SK-N-SH (cell line): ENCODE measurements around the gene UQCR11. TPM values are rescaled to one million over a fixed set of nuclear protein-coding genes. Genes with fewer than 3 reads are reported as not detected.

Source experiments
- CTCF ChIA-PET: fragments of 300-600, 350-600 bp; formaldehyde crosslinking; extraction: SDS; loops from one replicate; lab custom pipeline; 2021; lab: Yijun Ruan, JAX
- POLR2A ChIA-PET: fragments of 350-600 bp; sonication (Branson Sonifier 250); formaldehyde crosslinking; extraction: SDS; loops from one replicate; lab custom pipeline; 2020; ENCODE audit warnings: antibody characterized with exemption, inconsistent platforms; lab: Yijun Ruan, JAX
- DNase-seq: peaks from one replicate; pipeline ENCODE4 v3.0.0; 2012
- H2AFZ ChIP-seq: fragments of 200-600 bp; sonication (generic); 2 replicates; pipeline ENCODE4 v1.8.1; 2016; ENCODE audit warnings: antibody characterized with exemption, mild to moderate bottlenecking, low read depth
- H3F3A ChIP-seq: fragments of 200-600 bp; sonication (generic); replicated peaks from 2 replicates; pipeline ENCODE3; 2016; ENCODE audit warnings: antibody characterized with exemption, mild to moderate bottlenecking; ENCODE audit not compliant: insufficient read depth
- H3K27ac ChIP-seq, 2 experiments: fragments of 200-500 bp in 1 of 2; fragments of 200-600 bp in 1 of 2; sonication (Bioruptor generic) in 1 of 2; sonication (generic), shearing (Covaris generic) in 1 of 2; 2 replicates each; pipeline versions ENCODE4 v1.5.1 to v1.6.1; 2014 to 2016; ENCODE audit warnings: low read depth in 2 of 2, inconsistent platforms in 1 of 2, low read length in 1 of 2, mild to moderate bottlenecking in 1 of 2, mixed read lengths in 1 of 2
- H3K27me3 ChIP-seq: fragments of 200-600 bp; sonication (generic), shearing (Covaris generic); 2 replicates; pipeline ENCODE4 v1.6.1; 2016; ENCODE audit warnings: mixed run types; ENCODE audit not compliant: insufficient read depth
- H3K36me3 ChIP-seq, 2 experiments: fragments of 200-500 bp in 1 of 2; fragments of 200-600 bp in 1 of 2; sonication (Bioruptor generic) in 1 of 2; sonication (generic) in 1 of 2; replicated peaks in 1 of 2; 2 replicates each; pipeline versions ENCODE3 to v1.5.1; 2014 to 2016; ENCODE audit warnings: low read length in 1 of 2, mild to moderate bottlenecking in 1 of 2; ENCODE audit not compliant: insufficient read depth in 2 of 2, control insufficient read depth in 1 of 2
- H3K4me1 ChIP-seq, 2 experiments: fragments of 200-500 bp in 1 of 2; fragments of 200-600 bp in 1 of 2; sonication (Bioruptor generic) in 1 of 2; sonication (generic), shearing (Covaris generic) in 1 of 2; 2 replicates each; pipeline versions ENCODE4 v1.5.1 to v1.6.1; 2014 to 2016; ENCODE audit warnings: low read depth in 1 of 2, low read length in 1 of 2, mixed run types in 1 of 2; ENCODE audit not compliant: insufficient read depth in 2 of 2, control insufficient read depth in 1 of 2
- H3K4me2 ChIP-seq: fragments of 200-600 bp; sonication (generic), shearing (Covaris generic); 2 replicates; pipeline ENCODE4 v1.6.1; 2017; ENCODE audit warnings: mixed run types
- H3K4me3 ChIP-seq, 2 experiments: fragments of 200-500 bp in 1 of 2; fragments of 200-600 bp in 1 of 2; sonication (Bioruptor generic) in 1 of 2; sonication (generic), shearing (Covaris generic) in 1 of 2; 2 replicates each; pipeline versions ENCODE4 v1.5.1 to v1.8.1; 2014 to 2016; ENCODE audit warnings: low read depth in 2 of 2, inconsistent platforms in 1 of 2, low read length in 1 of 2, mild to moderate bottlenecking in 1 of 2, mixed read lengths in 1 of 2, moderate library complexity in 1 of 2
- H3K79me2 ChIP-seq: fragments of 200-600 bp; sonication (generic); 2 replicates; pipeline ENCODE4 v1.8.1; 2017; ENCODE audit warnings: mild to moderate bottlenecking; ENCODE audit not compliant: insufficient read depth
- H3K9ac ChIP-seq: fragments of 200-600 bp; sonication (generic); 2 replicates; pipeline ENCODE4 v1.6.1; 2017; ENCODE audit warnings: mixed run types
- H3K9me2 ChIP-seq: fragments of 200-600 bp; sonication (generic); 2 replicates; pipeline ENCODE4 v1.6.1; 2017; ENCODE audit warnings: mixed run types
- H3K9me3 ChIP-seq: fragments of 200-600 bp; sonication (generic); 2 replicates; pipeline ENCODE4 v1.6.1; 2017; ENCODE audit warnings: mixed run types, mild to moderate bottlenecking, moderate library complexity
- H4K20me1 ChIP-seq: fragments of 200-600 bp; sonication (generic); 2 replicates; pipeline ENCODE4 v1.6.1; 2017; ENCODE audit warnings: mild to moderate bottlenecking, mixed run types; ENCODE audit not compliant: insufficient read depth
- EP300 ChIP-seq, 2 experiments: IDR thresholded peaks; 2 replicates each; pipeline versions ENCODE4 v1.4.0 to v1.6.1; 2012; ENCODE audit warnings: borderline replicate concordance in 1 of 2, low read depth in 1 of 2, low read length in 1 of 2
- JUND ChIP-seq: IDR thresholded peaks from 2 replicates; pipeline ENCODE4 v1.4.0; 2012
- MXI1 ChIP-seq: IDR thresholded peaks from 2 replicates; pipeline ENCODE4 v1.6.1; 2012; ENCODE audit warnings: mild to moderate bottlenecking, low read depth, low read length, improper control_type of control experiment
- NFIC ChIP-seq: IDR thresholded peaks from 2 replicates; pipeline ENCODE4 v1.4.0; 2012; ENCODE audit warnings: borderline replicate concordance
- NRF1 ChIP-seq: IDR thresholded peaks from 2 replicates; pipeline ENCODE4 v1.6.1; 2012; ENCODE audit warnings: low read depth, mild to moderate bottlenecking, low read length
- POLR2AphosphoS5 ChIP-seq: IDR thresholded peaks from 2 replicates; pipeline ENCODE4 v1.6.1; 2012; ENCODE audit warnings: low read depth, low read length
- RAD21 ChIP-seq: IDR thresholded peaks from 2 replicates; pipeline ENCODE4 v1.6.1; 2012; ENCODE audit warnings: mild to moderate bottlenecking, low read length
- RFX5 ChIP-seq: IDR thresholded peaks from 2 replicates; pipeline ENCODE4 v1.6.1; 2012; ENCODE audit warnings: mild to moderate bottlenecking, improper control_type of control experiment, low read length
- RXRA ChIP-seq: IDR thresholded peaks from 2 replicates; pipeline ENCODE4 v1.4.0; 2012; ENCODE audit warnings: low read depth, mild to moderate bottlenecking, borderline replicate concordance
- SIN3A ChIP-seq: IDR thresholded peaks from 2 replicates; pipeline ENCODE4 v1.6.1; 2012; ENCODE audit warnings: low read depth, mild to moderate bottlenecking, low read length, moderate library complexity, borderline replicate concordance
- SMC3 ChIP-seq: IDR thresholded peaks from 2 replicates; pipeline ENCODE4 v1.6.1; 2012; ENCODE audit warnings: low read depth, low read length, improper control_type of control experiment
- TCF12 ChIP-seq: IDR thresholded peaks from 2 replicates; pipeline ENCODE4 v1.4.0; 2012
- TEAD4 ChIP-seq: IDR thresholded peaks from 2 replicates; pipeline ENCODE4 v1.4.0; 2012; ENCODE audit warnings: mild to moderate bottlenecking, borderline replicate concordance; ENCODE audit not compliant: insufficient read depth
- WGBS: methylation state at CpG from one replicate; pipeline ENCODE4 v1.1.6; 2017; ENCODE audit warnings: low lambda C conversion rate; 5-methylcytosine and 5-hydroxymethylcytosine counted together
- polyA plus RNA-seq, 3 experiments: library from polyadenylated mRNA; depleted of rRNA; stranded (reverse); fragments of >200 nt; gene quantifications; 2 replicates each; pipeline ENCODE4 v1.2.3, GENCODE V29; 2012
- TF ChIP-seq, protein P1 (sequence below): fragments of 150-350 bp; IDR thresholded peaks from 2 replicates; pipeline ENCODE4 v1.6.1; 2017; ENCODE audit warnings: antibody characterized with exemption, low read length, low read depth, borderline replicate concordance
- TF ChIP-seq, protein P2 (sequence below): IDR thresholded peaks from 2 replicates; pipeline ENCODE4 v1.4.0; 2012; ENCODE audit warnings: low read depth, borderline replicate concordance
- TF ChIP-seq, protein P3 (sequence below): IDR thresholded peaks from 2 replicates; pipeline ENCODE4; 2012
- TF ChIP-seq, protein P4 (sequence below): fragments of 150-350 bp; IDR thresholded peaks from 2 replicates; pipeline ENCODE4 v1.6.1; 2016; ENCODE audit warnings: mild to moderate bottlenecking, low read depth, low read length
- TF ChIP-seq, protein P5 (sequence below): IDR thresholded peaks from 2 replicates; pipeline ENCODE4 v1.6.1; 2012; ENCODE audit warnings: mild to moderate bottlenecking, low read depth, low read length, moderate library complexity

UQCR11 gene
- polyA plus RNA-seq, 1 of the 3 experiments (the other 2 are of a cell fraction) = 372 TPM

DNA sequence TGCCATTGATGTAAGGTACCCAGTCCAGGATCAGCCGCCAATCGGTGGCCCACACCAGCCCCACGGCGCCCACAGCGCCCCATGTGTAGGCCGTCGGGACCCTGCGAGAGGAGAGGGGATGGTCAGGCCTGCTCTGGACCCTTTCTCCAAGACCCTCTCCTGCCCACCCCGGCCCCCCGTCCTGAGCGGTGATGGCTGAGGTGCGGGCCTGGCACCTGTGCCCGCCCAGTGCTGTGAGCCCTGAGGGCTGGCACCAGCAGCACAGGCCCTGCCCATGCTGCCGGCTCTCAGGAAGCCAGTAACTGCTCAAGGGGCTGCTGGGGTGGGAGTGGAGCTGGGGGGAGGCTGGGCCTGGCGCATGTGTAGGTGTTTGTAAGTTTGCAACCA, 5.8 kb downstream of the UQCR11 start:
- no CpG with 5 or more reads among the region's 15 CpGs for WGBS
- POLR2A ChIA-PET = no interaction called here

GRCh38 chr19:1598777-1599459, 6.3 kb downstream of the UQCR11 start:
- peaks cover 8% of the 10 kb centered on the region for H3F3A ChIP-seq
- no peak overlapping the region for H3K4me2 ChIP-seq
- H3K9me3 ChIP-seq = no peaks in the 10 kb centered on the region
- no peak for DNase-seq
- H3K36me3 ChIP-seq = peaks cover 12 to 15% of the 10 kb centered on the region in 2 experiments
- H4K20me1 ChIP-seq = peaks cover 26% of the 10 kb centered on the region
- H3K9me2 ChIP-seq = no peaks in the 10 kb centered on the region
- ChIA-PET POLR2A (no interaction called here), CTCF (interaction anchor here (0.6 to 1.8 kb wide), 2 partner anchors 53 to 216 kb away, joined by 4 to 5 read pairs; no protein-coding TSS in a partner anchor)
- H3K4me1 ChIP-seq = no peaks in the 10 kb centered on the region; a peak in 1 of 4 replicates
- no peak overlapping the region for H2AFZ ChIP-seq
- H3K79me2 ChIP-seq = peaks cover 52% of the 10 kb centered on the region
- 93% methylated on average over 11 of the region's 20 CpGs for WGBS
- H3K27me3 ChIP-seq = no peaks in the 10 kb centered on the region
- no peak overlapping the region for H3K27ac ChIP-seq
- no peak overlapping the region for H3K9ac ChIP-seq
- H3K4me3 ChIP-seq = no peak overlapping the region
- TF ChIP-seq SMC3 = no peak
- TF ChIP-seq, protein P1, sequence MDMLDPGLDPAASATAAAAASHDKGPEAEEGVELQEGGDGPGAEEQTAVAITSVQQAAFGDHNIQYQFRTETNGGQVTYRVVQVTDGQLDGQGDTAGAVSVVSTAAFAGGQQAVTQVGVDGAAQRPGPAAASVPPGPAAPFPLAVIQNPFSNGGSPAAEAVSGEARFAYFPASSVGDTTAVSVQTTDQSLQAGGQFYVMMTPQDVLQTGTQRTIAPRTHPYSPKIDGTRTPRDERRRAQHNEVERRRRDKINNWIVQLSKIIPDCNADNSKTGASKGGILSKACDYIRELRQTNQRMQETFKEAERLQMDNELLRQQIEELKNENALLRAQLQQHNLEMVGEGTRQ = no peak
- no peak for TF ChIP-seq POLR2AphosphoS5
- no peak for TF ChIP-seq EP300 (IDR thresholded peaks at IDR 0.05; ENCODE audit: borderline replicate concordance in 1 of 2, low read depth in 1 of 2, low read length in 1 of 2)
- no peak for TF ChIP-seq JUND
- TF ChIP-seq, protein P2, sequence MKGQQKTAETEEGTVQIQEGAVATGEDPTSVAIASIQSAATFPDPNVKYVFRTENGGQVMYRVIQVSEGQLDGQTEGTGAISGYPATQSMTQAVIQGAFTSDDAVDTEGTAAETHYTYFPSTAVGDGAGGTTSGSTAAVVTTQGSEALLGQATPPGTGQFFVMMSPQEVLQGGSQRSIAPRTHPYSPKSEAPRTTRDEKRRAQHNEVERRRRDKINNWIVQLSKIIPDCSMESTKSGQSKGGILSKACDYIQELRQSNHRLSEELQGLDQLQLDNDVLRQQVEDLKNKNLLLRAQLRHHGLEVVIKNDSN = no peak
- TF ChIP-seq, protein P3, sequence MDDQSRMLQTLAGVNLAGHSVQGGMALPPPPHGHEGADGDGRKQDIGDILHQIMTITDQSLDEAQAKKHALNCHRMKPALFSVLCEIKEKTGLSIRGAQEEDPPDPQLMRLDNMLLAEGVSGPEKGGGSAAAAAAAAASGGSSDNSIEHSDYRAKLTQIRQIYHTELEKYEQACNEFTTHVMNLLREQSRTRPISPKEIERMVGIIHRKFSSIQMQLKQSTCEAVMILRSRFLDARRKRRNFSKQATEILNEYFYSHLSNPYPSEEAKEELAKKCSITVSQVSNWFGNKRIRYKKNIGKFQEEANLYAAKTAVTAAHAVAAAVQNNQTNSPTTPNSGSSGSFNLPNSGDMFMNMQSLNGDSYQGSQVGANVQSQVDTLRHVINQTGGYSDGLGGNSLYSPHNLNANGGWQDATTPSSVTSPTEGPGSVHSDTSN = no peak
- TF ChIP-seq, protein P4, sequence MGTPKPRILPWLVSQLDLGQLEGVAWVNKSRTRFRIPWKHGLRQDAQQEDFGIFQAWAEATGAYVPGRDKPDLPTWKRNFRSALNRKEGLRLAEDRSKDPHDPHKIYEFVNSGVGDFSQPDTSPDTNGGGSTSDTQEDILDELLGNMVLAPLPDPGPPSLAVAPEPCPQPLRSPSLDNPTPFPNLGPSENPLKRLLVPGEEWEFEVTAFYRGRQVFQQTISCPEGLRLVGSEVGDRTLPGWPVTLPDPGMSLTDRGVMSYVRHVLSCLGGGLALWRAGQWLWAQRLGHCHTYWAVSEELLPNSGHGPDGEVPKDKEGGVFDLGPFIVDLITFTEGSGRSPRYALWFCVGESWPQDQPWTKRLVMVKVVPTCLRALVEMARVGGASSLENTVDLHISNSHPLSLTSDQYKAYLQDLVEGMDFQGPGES = no peak

More for the DNA sequence above, 5.8 kb downstream of the UQCR11 start:
- Histone ChIP-seq H3K27me3 (no peaks in the 10 kb centered on the region), H3K4me3 (no peak overlapping the region), H3F3A (peaks cover 4% of the 10 kb centered on the region), H3K79me2 (peaks cover 57% of the 10 kb centered on the region), H4K20me1 (peaks cover 26% of the 10 kb centered on the region), H3K27ac (no peak overlapping the region), H3K4me2 (no peak overlapping the region), H3K4me1 (peaks cover 0 to 4% of the 10 kb centered on the region in 2 experiments; a peak in 1 of 4 replicates)
- CTCF ChIA-PET = interaction anchor here (1.5 to 2.2 kb wide), 3 partner anchors 54 to 73 kb away, joined by 4 to 6 read pairs (median 5); no protein-coding TSS in a partner anchor
- TF ChIP-seq MXI1 = no peak
- TF ChIP-seq EP300 (IDR thresholded peaks at IDR 0.05; ENCODE audit: borderline replicate concordance in 1 of 2, low read depth in 1 of 2, low read length in 1 of 2) = no peak
- TF ChIP-seq SMC3 = no peak
- no peak for TF ChIP-seq RFX5
- TF ChIP-seq NFIC = no peak
- TF ChIP-seq, protein P4 = no peak
- no peak for TF ChIP-seq RXRA
- no peak for TF ChIP-seq TEAD4
- TF ChIP-seq, protein P5, sequence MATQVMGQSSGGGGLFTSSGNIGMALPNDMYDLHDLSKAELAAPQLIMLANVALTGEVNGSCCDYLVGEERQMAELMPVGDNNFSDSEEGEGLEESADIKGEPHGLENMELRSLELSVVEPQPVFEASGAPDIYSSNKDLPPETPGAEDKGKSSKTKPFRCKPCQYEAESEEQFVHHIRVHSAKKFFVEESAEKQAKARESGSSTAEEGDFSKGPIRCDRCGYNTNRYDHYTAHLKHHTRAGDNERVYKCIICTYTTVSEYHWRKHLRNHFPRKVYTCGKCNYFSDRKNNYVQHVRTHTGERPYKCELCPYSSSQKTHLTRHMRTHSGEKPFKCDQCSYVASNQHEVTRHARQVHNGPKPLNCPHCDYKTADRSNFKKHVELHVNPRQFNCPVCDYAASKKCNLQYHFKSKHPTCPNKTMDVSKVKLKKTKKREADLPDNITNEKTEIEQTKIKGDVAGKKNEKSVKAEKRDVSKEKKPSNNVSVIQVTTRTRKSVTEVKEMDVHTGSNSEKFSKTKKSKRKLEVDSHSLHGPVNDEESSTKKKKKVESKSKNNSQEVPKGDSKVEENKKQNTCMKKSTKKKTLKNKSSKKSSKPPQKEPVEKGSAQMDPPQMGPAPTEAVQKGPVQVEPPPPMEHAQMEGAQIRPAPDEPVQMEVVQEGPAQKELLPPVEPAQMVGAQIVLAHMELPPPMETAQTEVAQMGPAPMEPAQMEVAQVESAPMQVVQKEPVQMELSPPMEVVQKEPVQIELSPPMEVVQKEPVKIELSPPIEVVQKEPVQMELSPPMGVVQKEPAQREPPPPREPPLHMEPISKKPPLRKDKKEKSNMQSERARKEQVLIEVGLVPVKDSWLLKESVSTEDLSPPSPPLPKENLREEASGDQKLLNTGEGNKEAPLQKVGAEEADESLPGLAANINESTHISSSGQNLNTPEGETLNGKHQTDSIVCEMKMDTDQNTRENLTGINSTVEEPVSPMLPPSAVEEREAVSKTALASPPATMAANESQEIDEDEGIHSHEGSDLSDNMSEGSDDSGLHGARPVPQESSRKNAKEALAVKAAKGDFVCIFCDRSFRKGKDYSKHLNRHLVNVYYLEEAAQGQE = no peak
- TF ChIP-seq RAD21 = no peak
- no peak for TF ChIP-seq SIN3A
- no peak for TF ChIP-seq TCF12
- TF ChIP-seq NRF1 = no peak
- TF ChIP-seq, all 33 proteins: peak for 0
- DNase-seq = no peak
- Histone ChIP-seq H2AFZ (no peak overlapping the region), H3K9me2 (no peaks in the 10 kb centered on the region), H3K9me3 (no peaks in the 10 kb centered on the region), H3K9ac (no peak overlapping the region), H3K36me3 (peaks cover 12 to 15% of the 10 kb centered on the region in 2 experiments)
